SK-N-SH (cell line): ENCODE results near the gene MOBP. TPM values are rescaled to one million over a fixed set of nuclear protein-coding genes. Genes with fewer than 3 reads are reported as not detected.

Experiments
- CTCF ChIA-PET: fragments of 300-600, 350-600 bp; formaldehyde crosslinking; extraction: SDS; loops from one replicate; lab custom pipeline; 2021; lab: Yijun Ruan, JAX
- POLR2A ChIA-PET: fragments of 350-600 bp; sonication (Branson Sonifier 250); formaldehyde crosslinking; extraction: SDS; loops from one replicate; lab custom pipeline; 2020; ENCODE audit warnings: antibody characterized with exemption, inconsistent platforms; lab: Yijun Ruan, JAX
- DNase-seq: peaks from one replicate; pipeline ENCODE4 v3.0.0; 2012
- H2AFZ ChIP-seq: fragments of 200-600 bp; sonication (generic); 2 replicates; pipeline ENCODE4 v1.8.1; 2016; ENCODE audit warnings: antibody characterized with exemption, mild to moderate bottlenecking, low read depth
- H3F3A ChIP-seq: fragments of 200-600 bp; sonication (generic); replicated peaks from 2 replicates; pipeline ENCODE3; 2016; ENCODE audit warnings: antibody characterized with exemption, mild to moderate bottlenecking; ENCODE audit not compliant: insufficient read depth
- H3K27ac ChIP-seq, 2 experiments: fragments of 200-500 bp in 1 of 2; fragments of 200-600 bp in 1 of 2; sonication (Bioruptor generic) in 1 of 2; sonication (generic), shearing (Covaris generic) in 1 of 2; 2 replicates each; pipeline versions ENCODE4 v1.5.1 to v1.6.1; 2014 to 2016; ENCODE audit warnings: low read depth in 2 of 2, inconsistent platforms in 1 of 2, low read length in 1 of 2, mild to moderate bottlenecking in 1 of 2, mixed read lengths in 1 of 2
- H3K27me3 ChIP-seq: fragments of 200-600 bp; sonication (generic), shearing (Covaris generic); 2 replicates; pipeline ENCODE4 v1.6.1; 2016; ENCODE audit warnings: mixed run types; ENCODE audit not compliant: insufficient read depth
- H3K36me3 ChIP-seq, 2 experiments: fragments of 200-500 bp in 1 of 2; fragments of 200-600 bp in 1 of 2; sonication (Bioruptor generic) in 1 of 2; sonication (generic) in 1 of 2; replicated peaks in 1 of 2; 2 replicates each; pipeline versions ENCODE3 to v1.5.1; 2014 to 2016; ENCODE audit warnings: low read length in 1 of 2, mild to moderate bottlenecking in 1 of 2; ENCODE audit not compliant: insufficient read depth in 2 of 2, control insufficient read depth in 1 of 2
- H3K4me1 ChIP-seq, 2 experiments: fragments of 200-500 bp in 1 of 2; fragments of 200-600 bp in 1 of 2; sonication (Bioruptor generic) in 1 of 2; sonication (generic), shearing (Covaris generic) in 1 of 2; 2 replicates each; pipeline versions ENCODE4 v1.5.1 to v1.6.1; 2014 to 2016; ENCODE audit warnings: low read depth in 1 of 2, low read length in 1 of 2, mixed run types in 1 of 2; ENCODE audit not compliant: insufficient read depth in 2 of 2, control insufficient read depth in 1 of 2
- H3K4me2 ChIP-seq: fragments of 200-600 bp; sonication (generic), shearing (Covaris generic); 2 replicates; pipeline ENCODE4 v1.6.1; 2017; ENCODE audit warnings: mixed run types
- H3K4me3 ChIP-seq, 2 experiments: fragments of 200-500 bp in 1 of 2; fragments of 200-600 bp in 1 of 2; sonication (Bioruptor generic) in 1 of 2; sonication (generic), shearing (Covaris generic) in 1 of 2; 2 replicates each; pipeline versions ENCODE4 v1.5.1 to v1.8.1; 2014 to 2016; ENCODE audit warnings: low read depth in 2 of 2, inconsistent platforms in 1 of 2, low read length in 1 of 2, mild to moderate bottlenecking in 1 of 2, mixed read lengths in 1 of 2, moderate library complexity in 1 of 2
- H3K79me2 ChIP-seq: fragments of 200-600 bp; sonication (generic); 2 replicates; pipeline ENCODE4 v1.8.1; 2017; ENCODE audit warnings: mild to moderate bottlenecking; ENCODE audit not compliant: insufficient read depth
- H3K9ac ChIP-seq: fragments of 200-600 bp; sonication (generic); 2 replicates; pipeline ENCODE4 v1.6.1; 2017; ENCODE audit warnings: mixed run types
- H3K9me2 ChIP-seq: fragments of 200-600 bp; sonication (generic); 2 replicates; pipeline ENCODE4 v1.6.1; 2017; ENCODE audit warnings: mixed run types
- H3K9me3 ChIP-seq: fragments of 200-600 bp; sonication (generic); 2 replicates; pipeline ENCODE4 v1.6.1; 2017; ENCODE audit warnings: mixed run types, mild to moderate bottlenecking, moderate library complexity
- H4K20me1 ChIP-seq: fragments of 200-600 bp; sonication (generic); 2 replicates; pipeline ENCODE4 v1.6.1; 2017; ENCODE audit warnings: mild to moderate bottlenecking, mixed run types; ENCODE audit not compliant: insufficient read depth
- CHD2 ChIP-seq: fragments of 150-350 bp; IDR thresholded peaks from 2 replicates; pipeline ENCODE4 v1.6.1; 2018; ENCODE audit warnings: low read length; ENCODE audit not compliant: partially characterized antibody
- CTCF ChIP-seq: fragments of 200-600 bp; sonication (generic); IDR thresholded peaks from 2 replicates; pipeline ENCODE4 v1.6.1; 2017; ENCODE audit warnings: antibody characterized with exemption, mild to moderate bottlenecking, moderate library complexity
- FOXJ3 ChIP-seq: sonication (generic); formaldehyde crosslinking; IDR thresholded peaks from 2 replicates; pipeline ENCODE4 v1.5.1; 2020; ENCODE audit warnings: mild to moderate bottlenecking, missing genetic modification reagents
- GATA2 ChIP-seq: sonication (generic); formaldehyde crosslinking; IDR thresholded peaks from 2 replicates; pipeline ENCODE4 v1.5.0; 2020; ENCODE audit warnings: mild to moderate bottlenecking, missing genetic modification reagents
- MAX ChIP-seq: IDR thresholded peaks from 2 replicates; pipeline ENCODE4 v1.4.0; 2012; ENCODE audit warnings: low read depth
- MEF2A ChIP-seq: IDR thresholded peaks from 2 replicates; pipeline ENCODE4 v1.4.0; 2012; ENCODE audit warnings: low read depth, borderline replicate concordance
- NRF1 ChIP-seq: IDR thresholded peaks from 2 replicates; pipeline ENCODE4 v1.6.1; 2012; ENCODE audit warnings: low read depth, mild to moderate bottlenecking, low read length
- RAD21 ChIP-seq: IDR thresholded peaks from 2 replicates; pipeline ENCODE4 v1.6.1; 2012; ENCODE audit warnings: mild to moderate bottlenecking, low read length
- RCOR1 ChIP-seq: fragments of 150-350 bp; IDR thresholded peaks from 2 replicates; pipeline ENCODE4 v1.6.1; 2017; ENCODE audit warnings: antibody characterized with exemption, low read length
- SIN3A ChIP-seq: IDR thresholded peaks from 2 replicates; pipeline ENCODE4 v1.6.1; 2012; ENCODE audit warnings: low read depth, mild to moderate bottlenecking, low read length, moderate library complexity, borderline replicate concordance
- SMC3 ChIP-seq: IDR thresholded peaks from 2 replicates; pipeline ENCODE4 v1.6.1; 2012; ENCODE audit warnings: low read depth, low read length, improper control_type of control experiment
- TAF1 ChIP-seq: IDR thresholded peaks from 2 replicates; pipeline ENCODE4 v1.6.1; 2012; ENCODE audit warnings: low read depth, mild to moderate bottlenecking, low read length, moderate library complexity, borderline replicate concordance
- YY1 ChIP-seq: IDR thresholded peaks from 2 replicates; pipeline ENCODE4 v1.4.0; 2012; ENCODE audit warnings: low read depth, mild to moderate bottlenecking
- WGBS: methylation state at CpG from one replicate; pipeline ENCODE4 v1.1.6; 2017; ENCODE audit warnings: low lambda C conversion rate; 5-methylcytosine and 5-hydroxymethylcytosine counted together
- polyA plus RNA-seq, 3 experiments: library from polyadenylated mRNA; depleted of rRNA; stranded (reverse); fragments of >200 nt; gene quantifications; 2 replicates each; pipeline ENCODE4 v1.2.3, GENCODE V29; 2012
- TF ChIP-seq, protein P1 (sequence below): fragments of 150-350 bp; IDR thresholded peaks from 2 replicates; pipeline ENCODE4 v1.6.1; 2017; ENCODE audit warnings: antibody characterized with exemption, low read length, low read depth, borderline replicate concordance
- TF ChIP-seq, protein P2 (sequence below): IDR thresholded peaks from 2 replicates; pipeline ENCODE4 v1.4.0; 2012; ENCODE audit warnings: low read depth, borderline replicate concordance
- TF ChIP-seq, protein P3 (sequence below): IDR thresholded peaks from 2 replicates; pipeline ENCODE4 v1.6.1; 2012; ENCODE audit warnings: mild to moderate bottlenecking, low read depth, low read length, moderate library complexity
- TF ChIP-seq, protein P4 (sequence below): IDR thresholded peaks from 2 replicates; pipeline ENCODE4 v1.4.0; 2012; ENCODE audit warnings: low read depth, borderline replicate concordance

MOBP gene
- polyA plus RNA-seq, 1 of the 3 experiments (the other 2 are of a cell fraction) = not detected

DNA sequence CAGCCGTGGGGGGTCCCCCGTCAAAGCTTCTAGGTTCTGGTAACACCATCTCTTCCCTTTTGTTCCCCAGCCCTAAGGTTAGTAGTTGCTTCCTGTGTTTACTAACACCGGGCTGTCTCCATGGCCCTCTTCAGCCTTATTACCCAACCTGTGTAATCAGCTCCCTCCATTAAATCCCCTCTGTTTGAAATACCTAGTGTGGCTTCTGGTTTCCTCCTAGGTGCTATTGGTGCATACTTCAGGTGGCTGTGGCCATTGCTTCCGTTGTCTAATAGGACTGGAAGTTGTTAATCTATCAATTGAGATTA is 35.3 kb downstream of the MOBP start:
- H4K20me1 ChIP-seq = no peaks in the 10 kb centered on the region
- H2AFZ ChIP-seq = no peak overlapping the region
- H3K4me2 ChIP-seq = no peak overlapping the region
- H3K27me3 ChIP-seq = peaks cover 33% of the 10 kb centered on the region
- no peaks in the 10 kb centered on the region for H3K79me2 ChIP-seq
- H3K36me3 ChIP-seq = no peaks in the 10 kb centered on the region
- H3F3A ChIP-seq = no peaks in the 10 kb centered on the region
- DNase-seq = no peak
- POLR2A ChIA-PET = no interaction called here
- no peak for TF ChIP-seq SIN3A
- TF ChIP-seq, protein P1, sequence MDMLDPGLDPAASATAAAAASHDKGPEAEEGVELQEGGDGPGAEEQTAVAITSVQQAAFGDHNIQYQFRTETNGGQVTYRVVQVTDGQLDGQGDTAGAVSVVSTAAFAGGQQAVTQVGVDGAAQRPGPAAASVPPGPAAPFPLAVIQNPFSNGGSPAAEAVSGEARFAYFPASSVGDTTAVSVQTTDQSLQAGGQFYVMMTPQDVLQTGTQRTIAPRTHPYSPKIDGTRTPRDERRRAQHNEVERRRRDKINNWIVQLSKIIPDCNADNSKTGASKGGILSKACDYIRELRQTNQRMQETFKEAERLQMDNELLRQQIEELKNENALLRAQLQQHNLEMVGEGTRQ = no peak
- TF ChIP-seq, protein P2, sequence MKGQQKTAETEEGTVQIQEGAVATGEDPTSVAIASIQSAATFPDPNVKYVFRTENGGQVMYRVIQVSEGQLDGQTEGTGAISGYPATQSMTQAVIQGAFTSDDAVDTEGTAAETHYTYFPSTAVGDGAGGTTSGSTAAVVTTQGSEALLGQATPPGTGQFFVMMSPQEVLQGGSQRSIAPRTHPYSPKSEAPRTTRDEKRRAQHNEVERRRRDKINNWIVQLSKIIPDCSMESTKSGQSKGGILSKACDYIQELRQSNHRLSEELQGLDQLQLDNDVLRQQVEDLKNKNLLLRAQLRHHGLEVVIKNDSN = no peak
- no peak for TF ChIP-seq CHD2
- no peak for TF ChIP-seq SMC3
- TF ChIP-seq CTCF = no peak
- TF ChIP-seq YY1 = no peak
- no peak for TF ChIP-seq TAF1
- TF ChIP-seq, protein P3, sequence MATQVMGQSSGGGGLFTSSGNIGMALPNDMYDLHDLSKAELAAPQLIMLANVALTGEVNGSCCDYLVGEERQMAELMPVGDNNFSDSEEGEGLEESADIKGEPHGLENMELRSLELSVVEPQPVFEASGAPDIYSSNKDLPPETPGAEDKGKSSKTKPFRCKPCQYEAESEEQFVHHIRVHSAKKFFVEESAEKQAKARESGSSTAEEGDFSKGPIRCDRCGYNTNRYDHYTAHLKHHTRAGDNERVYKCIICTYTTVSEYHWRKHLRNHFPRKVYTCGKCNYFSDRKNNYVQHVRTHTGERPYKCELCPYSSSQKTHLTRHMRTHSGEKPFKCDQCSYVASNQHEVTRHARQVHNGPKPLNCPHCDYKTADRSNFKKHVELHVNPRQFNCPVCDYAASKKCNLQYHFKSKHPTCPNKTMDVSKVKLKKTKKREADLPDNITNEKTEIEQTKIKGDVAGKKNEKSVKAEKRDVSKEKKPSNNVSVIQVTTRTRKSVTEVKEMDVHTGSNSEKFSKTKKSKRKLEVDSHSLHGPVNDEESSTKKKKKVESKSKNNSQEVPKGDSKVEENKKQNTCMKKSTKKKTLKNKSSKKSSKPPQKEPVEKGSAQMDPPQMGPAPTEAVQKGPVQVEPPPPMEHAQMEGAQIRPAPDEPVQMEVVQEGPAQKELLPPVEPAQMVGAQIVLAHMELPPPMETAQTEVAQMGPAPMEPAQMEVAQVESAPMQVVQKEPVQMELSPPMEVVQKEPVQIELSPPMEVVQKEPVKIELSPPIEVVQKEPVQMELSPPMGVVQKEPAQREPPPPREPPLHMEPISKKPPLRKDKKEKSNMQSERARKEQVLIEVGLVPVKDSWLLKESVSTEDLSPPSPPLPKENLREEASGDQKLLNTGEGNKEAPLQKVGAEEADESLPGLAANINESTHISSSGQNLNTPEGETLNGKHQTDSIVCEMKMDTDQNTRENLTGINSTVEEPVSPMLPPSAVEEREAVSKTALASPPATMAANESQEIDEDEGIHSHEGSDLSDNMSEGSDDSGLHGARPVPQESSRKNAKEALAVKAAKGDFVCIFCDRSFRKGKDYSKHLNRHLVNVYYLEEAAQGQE = no peak
- no peak for TF ChIP-seq FOXJ3
- no peak for TF ChIP-seq MAX
- TF ChIP-seq GATA2 = no peak
- no peak for TF ChIP-seq MEF2A
- TF ChIP-seq NRF1 = no peak
- TF ChIP-seq RCOR1 = no peak
- TF ChIP-seq, protein P4, sequence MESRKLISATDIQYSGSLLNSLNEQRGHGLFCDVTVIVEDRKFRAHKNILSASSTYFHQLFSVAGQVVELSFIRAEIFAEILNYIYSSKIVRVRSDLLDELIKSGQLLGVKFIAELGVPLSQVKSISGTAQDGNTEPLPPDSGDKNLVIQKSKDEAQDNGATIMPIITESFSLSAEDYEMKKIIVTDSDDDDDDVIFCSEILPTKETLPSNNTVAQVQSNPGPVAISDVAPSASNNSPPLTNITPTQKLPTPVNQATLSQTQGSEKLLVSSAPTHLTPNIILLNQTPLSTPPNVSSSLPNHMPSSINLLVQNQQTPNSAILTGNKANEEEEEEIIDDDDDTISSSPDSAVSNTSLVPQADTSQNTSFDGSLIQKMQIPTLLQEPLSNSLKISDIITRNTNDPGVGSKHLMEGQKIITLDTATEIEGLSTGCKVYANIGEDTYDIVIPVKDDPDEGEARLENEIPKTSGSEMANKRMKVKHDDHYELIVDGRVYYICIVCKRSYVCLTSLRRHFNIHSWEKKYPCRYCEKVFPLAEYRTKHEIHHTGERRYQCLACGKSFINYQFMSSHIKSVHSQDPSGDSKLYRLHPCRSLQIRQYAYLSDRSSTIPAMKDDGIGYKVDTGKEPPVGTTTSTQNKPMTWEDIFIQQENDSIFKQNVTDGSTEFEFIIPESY = no peak
- no peak for TF ChIP-seq RAD21
- H3K4me3 ChIP-seq = peak overlapping the region in 1 of 2 experiments; percentile 48; a peak in 1 of 4 replicates
- H3K27ac ChIP-seq = no peak overlapping the region
- no peak overlapping the region for H3K9ac ChIP-seq
- H3K4me1 ChIP-seq = peaks cover 0 to 9% of the 10 kb centered on the region in 2 experiments; a peak in 1 of 4 replicates
- H3K9me3 ChIP-seq = no peaks in the 10 kb centered on the region
- 34% methylated on average over 4 of the region's 4 CpGs for WGBS
- CTCF ChIA-PET = interaction anchor here (0.9 to 6.7 kb wide), 3 partner anchors 39 to 88 kb away, joined by 3 to 145 read pairs (median 3); no protein-coding TSS in a partner anchor
- H3K9me2 ChIP-seq = no peaks in the 10 kb centered on the region
